Thymus (tissue), 11 donors: ENCODE measurements around the gene TENM3. TPM values are rescaled to one million over a fixed set of nuclear protein-coding genes. Genes with fewer than 3 reads are reported as not detected.

ENCODE experiments used
- DNase-seq, 9 donors: peaks; one replicate each; pipeline ENCODE4 v3.0.0-alpha.2; 2013; ENCODE audit warnings: low spot score in 9 of 9, low read depth in 6 of 9, missing footprints in 1 of 9
- H3K27ac ChIP-seq, 2 donors: one replicate each; pipeline ENCODE4 v1.5.1; 2013; ENCODE audit warnings: control low read depth in 1 of 2, low read depth in 1 of 2, low read length in 1 of 2, mild to moderate bottlenecking in 1 of 2, moderate library complexity in 1 of 2
- H3K27me3 ChIP-seq, 2 donors: one replicate each; pipeline ENCODE4 v1.5.1; 2013; ENCODE audit warnings: low read length in 1 of 2; ENCODE audit not compliant: control insufficient read depth in 2 of 2, insufficient read depth in 1 of 2
- H3K36me3 ChIP-seq, 2 donors: one replicate each; pipeline ENCODE4 v1.5.1; 2013; ENCODE audit warnings: low read length in 1 of 2, mild to moderate bottlenecking in 1 of 2, moderate library complexity in 1 of 2; ENCODE audit not compliant: control insufficient read depth in 2 of 2, insufficient read depth in 2 of 2
- H3K4me1 ChIP-seq, 2 donors: one replicate each; pipeline ENCODE4 v1.5.1; 2013; ENCODE audit warnings: low read length in 2 of 2; ENCODE audit not compliant: control insufficient read depth in 2 of 2, insufficient read depth in 2 of 2
- H3K4me3 ChIP-seq, 2 donors: one replicate each; pipeline ENCODE4 v1.5.1; 2013; ENCODE audit warnings: low read length in 2 of 2, control low read depth in 1 of 2, mild to moderate bottlenecking in 1 of 2
- H3K9me3 ChIP-seq, 2 donors: one replicate each; pipeline ENCODE4 v1.5.1; 2013; ENCODE audit warnings: low read length in 1 of 2, mild to moderate bottlenecking in 1 of 2; ENCODE audit not compliant: control insufficient read depth in 2 of 2, insufficient read depth in 1 of 2
- WGBS: extraction: QIAGEN DNeasy Blood & Tissue Kit; methylation state at CpG from one replicate; pipeline ENCODE4 v1.1.7; 2013; 5-methylcytosine and 5-hydroxymethylcytosine counted together
- polyA plus RNA-seq: library from polyadenylated mRNA; stranded (reverse); fragments of 200-250 nt; gene quantifications from one replicate; pipeline ENCODE4 v1.2.3, GENCODE V29; 2013
- total RNA-seq: library from RNA; stranded (reverse); fragments of 120-200 nt; gene quantifications from one replicate; pipeline ENCODE4 v1.2.4, GENCODE V29; 2013
- donor health status: healthy.

The TENM3 gene
- total and polyA plus RNA-seq, 2 donors: 2.1 to 9.5 TPM

GRCh38 chr4:182740256-182740655 lies 497.1 kb downstream of the TENM3 start:
- DNase-seq: no peak
- H3K4me1 ChIP-seq: no peaks in the 10 kb centered on the region
- WGBS: 97% methylated on average over 3 of the region's 3 CpGs
- no peak overlapping the region for H3K27ac ChIP-seq
- no peaks in the 10 kb centered on the region for H3K36me3 ChIP-seq
- H3K27me3 ChIP-seq: no peaks in the 10 kb centered on the region
- no peak overlapping the region for H3K4me3 ChIP-seq
- no peaks in the 10 kb centered on the region for H3K9me3 ChIP-seq

GRCh38 chr4:182741054-182741453 lies 497.9 kb downstream of the TENM3 start:
- H3K36me3 ChIP-seq: no peaks in the 10 kb centered on the region
- H3K4me1 ChIP-seq: no peaks in the 10 kb centered on the region
- 97% methylated on average over 6 of the region's 6 CpGs for WGBS
- no peak overlapping the region for H3K27ac ChIP-seq
- H3K9me3 ChIP-seq: no peaks in the 10 kb centered on the region
- H3K4me3 ChIP-seq: no peak overlapping the region
- no peaks in the 10 kb centered on the region for H3K27me3 ChIP-seq
- no peak for DNase-seq

GRCh38 chr4:182741914-182742313 lies 498.7 kb downstream of the TENM3 start:
- no peaks in the 10 kb centered on the region for H3K9me3 ChIP-seq
- WGBS: 96% methylated on average over 5 of the region's 5 CpGs
- no peaks in the 10 kb centered on the region for H3K36me3 ChIP-seq
- H3K27me3 ChIP-seq: no peaks in the 10 kb centered on the region
- no peak for DNase-seq
- H3K4me1 ChIP-seq: no peaks in the 10 kb centered on the region
- no peak overlapping the region for H3K4me3 ChIP-seq
- no peak overlapping the region for H3K27ac ChIP-seq

GRCh38 chr4:182743815-182744214 lies 500.6 kb downstream of the TENM3 start:
- no peaks in the 10 kb centered on the region for H3K4me1 ChIP-seq
- no peaks in the 10 kb centered on the region for H3K36me3 ChIP-seq
- H3K27ac ChIP-seq: no peak overlapping the region
- no peak for DNase-seq
- H3K4me3 ChIP-seq: no peak overlapping the region
- no peaks in the 10 kb centered on the region for H3K9me3 ChIP-seq
- H3K27me3 ChIP-seq: no peaks in the 10 kb centered on the region

- peak in 1 of 9 donors; percentile 6 for DNase-seq
- no peaks in the 10 kb centered on the region for H3K9me3 ChIP-seq
- H3K4me3 ChIP-seq: no peak overlapping the region
- H3K36me3 ChIP-seq: no peaks in the 10 kb centered on the region
- H3K27ac ChIP-seq: no peak overlapping the region
- no peaks in the 10 kb centered on the region for H3K27me3 ChIP-seq
- no peaks in the 10 kb centered on the region for H3K4me1 ChIP-seq
- 69% methylated on average over 4 of the region's 4 CpGs for WGBS
These were observed 502.0 kb downstream of the TENM3 start for GRCh38 chr4:182745237-182745636.

GRCh38 chr4:182746876-182747275 lies 503.7 kb downstream of the TENM3 start:
- H3K36me3 ChIP-seq: no peaks in the 10 kb centered on the region
- H3K4me1 ChIP-seq: no peaks in the 10 kb centered on the region
- WGBS: 92% methylated on average over 4 of the region's 4 CpGs

GRCh38 chr4:182748283-182748682 lies 505.1 kb downstream of the TENM3 start:
- Histone ChIP-seq H3K4me3 (no peak overlapping the region), H3K9me3 (no peaks in the 10 kb centered on the region), H3K36me3 (no peaks in the 10 kb centered on the region), H3K27ac (no peak overlapping the region), H3K4me1 (no peaks in the 10 kb centered on the region), H3K27me3 (no peaks in the 10 kb centered on the region)
- DNase-seq: no peak
- 94% methylated on average over 8 of the region's 8 CpGs for WGBS

More at GRCh38 chr4:182746876-182747275, 503.7 kb downstream of the TENM3 start:
- Histone ChIP-seq H3K27ac (no peak overlapping the region), H3K9me3 (no peaks in the 10 kb centered on the region), H3K4me3 (no peak overlapping the region), H3K27me3 (no peaks in the 10 kb centered on the region)
- no peak for DNase-seq

- no peaks in the 10 kb centered on the region for H3K27me3 ChIP-seq
- H3K27ac ChIP-seq: no peak overlapping the region
- H3K9me3 ChIP-seq: no peaks in the 10 kb centered on the region
- H3K36me3 ChIP-seq: no peaks in the 10 kb centered on the region
- 92% methylated on average over 2 of the region's 2 CpGs for WGBS
- H3K4me1 ChIP-seq: no peaks in the 10 kb centered on the region
- DNase-seq: no peak
- H3K4me3 ChIP-seq: no peak overlapping the region
These were observed 505.7 kb downstream of the TENM3 start for GRCh38 chr4:182748949-182749348.

- no peak for DNase-seq
- no peaks in the 10 kb centered on the region for H3K9me3 ChIP-seq
- no peak overlapping the region for H3K27ac ChIP-seq
- H3K4me3 ChIP-seq: no peak overlapping the region
- no peaks in the 10 kb centered on the region for H3K27me3 ChIP-seq
- H3K4me1 ChIP-seq: no peaks in the 10 kb centered on the region
- no peaks in the 10 kb centered on the region for H3K36me3 ChIP-seq
- 96% methylated on average over 1 of the region's 1 CpG for WGBS
These were observed 506.5 kb downstream of the TENM3 start for GRCh38 chr4:182749667-182750167.
